22Rv1 (cell line): ENCODE results near the gene NKIRAS2.
A peak's percentile ranks its signal among the peaks of the same experiment; 100 is the strongest.

Experiments used
- H3K27ac ChIP-seq: fragments of 450-650 bp; 2 replicates; pipeline ENCODE4 v1.5.1; 2017
- ZFX ChIP-seq: fragments of 450-650 bp; IDR thresholded peaks from 2 replicates; pipeline ENCODE4 v1.6.1; 2017; ENCODE audit warnings: antibody characterized with exemption, borderline replicate concordance
- TF ChIP-seq, protein P1 (sequence below): fragments of 450-650 bp; IDR thresholded peaks from 2 replicates; pipeline ENCODE4 v1.5.1; 2017; ENCODE audit warnings: mild to moderate bottlenecking

NKIRAS2 gene

DNA sequence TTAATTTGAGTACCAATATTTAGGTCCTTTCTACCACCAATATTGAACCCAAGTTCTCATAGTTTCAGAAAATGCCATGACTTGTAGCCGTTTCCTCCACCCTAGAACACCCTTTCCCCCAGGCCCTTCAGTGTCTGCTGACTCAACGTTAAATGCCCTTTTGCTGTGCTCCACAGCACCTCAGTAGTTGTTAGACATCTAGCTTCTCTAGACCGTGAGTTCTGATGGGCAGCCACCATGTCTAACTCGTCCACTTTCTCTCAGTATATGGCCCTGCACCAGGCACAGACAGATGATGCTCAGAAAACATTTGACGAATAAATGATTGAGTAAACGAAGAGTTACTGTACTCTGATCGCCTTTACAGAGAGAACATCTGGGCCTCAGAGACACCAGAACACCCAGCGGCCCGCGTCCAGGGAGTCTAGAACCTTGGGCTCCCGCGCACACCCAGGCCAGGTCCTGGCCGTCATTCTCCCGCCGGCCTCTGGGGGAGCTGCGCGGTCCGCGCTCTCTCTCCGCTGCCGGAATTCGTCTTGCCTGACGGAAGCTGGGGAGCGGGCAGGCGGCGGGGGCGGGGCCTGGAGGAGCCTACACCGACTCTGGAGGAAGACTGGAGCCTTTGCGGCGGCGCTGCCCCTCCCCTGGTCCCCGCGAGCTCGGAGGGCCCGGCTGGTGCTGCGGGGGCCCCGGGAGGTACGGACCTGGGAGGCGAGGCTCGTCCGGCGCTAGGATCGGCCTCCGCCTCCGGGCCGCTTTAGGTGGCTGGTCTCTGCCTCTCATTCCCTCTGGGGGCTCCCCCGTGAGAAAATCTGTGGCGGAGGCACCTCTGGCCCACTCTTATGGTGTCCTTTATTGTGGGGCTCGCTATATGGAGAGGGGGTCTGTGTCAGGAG is at the start of gene NKIRAS2:
Gene NKIRAS2, plus strand, starts transcription at position 582 of the 896 bp plus-strand sequence. CDS start 1,488 bp downstream, outside the sequence.
- no peak for TF ChIP-seq ZFX
- TF ChIP-seq, protein P1, sequence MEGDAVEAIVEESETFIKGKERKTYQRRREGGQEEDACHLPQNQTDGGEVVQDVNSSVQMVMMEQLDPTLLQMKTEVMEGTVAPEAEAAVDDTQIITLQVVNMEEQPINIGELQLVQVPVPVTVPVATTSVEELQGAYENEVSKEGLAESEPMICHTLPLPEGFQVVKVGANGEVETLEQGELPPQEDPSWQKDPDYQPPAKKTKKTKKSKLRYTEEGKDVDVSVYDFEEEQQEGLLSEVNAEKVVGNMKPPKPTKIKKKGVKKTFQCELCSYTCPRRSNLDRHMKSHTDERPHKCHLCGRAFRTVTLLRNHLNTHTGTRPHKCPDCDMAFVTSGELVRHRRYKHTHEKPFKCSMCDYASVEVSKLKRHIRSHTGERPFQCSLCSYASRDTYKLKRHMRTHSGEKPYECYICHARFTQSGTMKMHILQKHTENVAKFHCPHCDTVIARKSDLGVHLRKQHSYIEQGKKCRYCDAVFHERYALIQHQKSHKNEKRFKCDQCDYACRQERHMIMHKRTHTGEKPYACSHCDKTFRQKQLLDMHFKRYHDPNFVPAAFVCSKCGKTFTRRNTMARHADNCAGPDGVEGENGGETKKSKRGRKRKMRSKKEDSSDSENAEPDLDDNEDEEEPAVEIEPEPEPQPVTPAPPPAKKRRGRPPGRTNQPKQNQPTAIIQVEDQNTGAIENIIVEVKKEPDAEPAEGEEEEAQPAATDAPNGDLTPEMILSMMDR, result peak; percentile 95
- peak within 1 kb of the TSS; percentile 58 for H3K27ac ChIP-seq

DNA sequence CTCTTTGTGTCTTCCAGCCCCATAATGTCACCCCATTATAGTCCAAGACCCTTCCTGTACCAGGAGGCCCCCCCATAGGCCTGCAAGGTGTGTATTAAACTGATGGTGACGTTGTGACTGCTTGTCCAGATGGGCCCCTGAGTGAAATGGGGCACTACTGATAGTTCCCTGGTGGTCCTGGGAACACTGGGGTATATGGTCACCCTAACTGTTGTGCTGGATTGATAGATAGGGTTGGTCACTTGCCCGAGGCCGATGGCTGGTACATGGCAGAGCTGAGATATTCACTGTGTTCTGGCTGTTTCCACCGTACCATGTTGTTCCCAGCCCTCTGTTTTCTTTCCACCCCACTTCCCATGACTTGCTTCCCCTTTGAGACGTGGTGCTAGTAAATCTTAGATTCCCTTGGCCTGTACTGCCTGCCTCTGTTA is 49.0 kb upstream of the NKIRAS2 start:
- TF ChIP-seq, protein P1, result no peak
- TF ChIP-seq ZFX, result no peak
- H3K27ac ChIP-seq, result no peak overlapping the region

DNA sequence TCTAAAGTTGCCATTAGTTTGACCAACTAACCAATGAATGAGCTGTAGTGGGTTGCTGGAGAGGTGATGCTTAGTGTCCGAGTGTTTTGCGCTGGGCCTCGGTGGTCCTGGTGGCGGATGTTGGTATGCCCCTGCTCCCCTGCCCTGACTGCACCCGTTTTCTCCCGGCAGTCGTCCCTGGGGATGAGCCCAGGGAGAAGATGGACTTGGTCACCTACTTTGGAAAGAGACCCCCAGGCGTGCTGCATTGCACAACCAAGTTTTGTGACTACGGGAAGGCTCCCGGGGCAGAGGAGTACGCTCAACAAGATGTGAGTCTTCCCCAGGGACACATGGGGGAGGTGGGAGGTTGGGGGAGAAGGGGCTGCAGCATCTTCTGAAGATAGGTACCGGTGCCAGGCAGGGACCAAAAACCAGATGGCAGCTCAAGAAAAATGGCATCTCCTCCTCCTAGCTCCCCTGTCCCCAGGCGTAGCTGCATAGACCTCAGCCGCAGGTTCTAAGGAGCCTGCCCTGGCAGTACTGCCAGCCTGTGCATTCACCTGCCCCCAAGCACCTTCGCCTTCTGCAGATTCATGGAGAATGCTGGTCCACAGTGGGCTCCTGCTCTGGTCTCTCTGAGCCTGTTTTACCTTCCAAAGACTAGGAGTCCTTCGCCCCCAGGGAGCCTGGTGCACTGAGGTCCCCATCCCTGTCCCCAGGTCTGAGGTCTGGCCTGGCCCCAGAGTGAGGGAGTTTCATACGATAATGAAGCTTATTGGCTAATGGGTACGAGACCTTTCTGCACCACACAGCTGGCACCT is 48.0 kb upstream of the NKIRAS2 start:
- H3K27ac ChIP-seq, result no peak overlapping the region
- no peak for TF ChIP-seq ZFX
- TF ChIP-seq, protein P1, result no peak

DNA sequence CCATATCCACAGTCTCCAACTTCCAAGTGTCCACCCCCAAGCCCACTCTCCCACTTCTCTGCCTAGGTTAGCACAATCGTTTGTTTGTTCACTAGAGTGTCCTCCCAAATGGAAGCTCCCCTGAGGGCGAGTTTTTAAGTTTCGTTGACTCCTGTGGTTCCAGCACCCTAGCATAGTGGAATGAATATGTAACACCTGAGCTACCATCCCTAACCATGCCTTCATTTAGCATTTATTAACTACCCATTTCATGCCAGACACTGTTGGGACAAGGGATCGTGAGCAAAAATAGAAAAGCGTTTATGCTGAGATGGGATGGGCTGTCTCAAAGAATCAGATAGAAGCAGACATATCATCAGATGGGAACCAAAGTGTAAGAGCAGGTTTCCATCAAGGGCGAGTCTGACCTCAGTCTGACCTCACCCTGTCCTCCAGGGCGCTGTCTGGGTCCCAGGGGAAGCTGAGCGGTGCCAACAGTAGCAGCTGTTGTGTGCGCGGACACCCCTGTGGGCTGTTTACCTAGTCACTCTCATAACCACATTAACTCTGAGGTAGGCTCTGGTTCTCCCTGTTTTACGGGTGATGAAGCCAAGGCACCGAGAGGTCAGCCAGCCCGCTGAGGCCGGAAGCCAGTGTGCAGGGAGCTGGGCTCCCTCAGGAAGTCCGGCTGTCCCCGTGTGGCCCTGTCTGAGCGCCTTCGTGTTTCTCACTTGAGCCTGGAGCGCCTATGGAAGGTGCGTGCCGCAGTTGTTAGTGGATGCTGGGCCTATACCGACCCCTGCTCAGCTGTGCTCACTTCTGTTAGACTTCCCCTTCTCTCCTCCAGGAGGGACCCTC is 47.1 kb upstream of the NKIRAS2 start:
- H3K27ac ChIP-seq, result no peak overlapping the region
- TF ChIP-seq, protein P1, result no peak
- no peak for TF ChIP-seq ZFX

DNA sequence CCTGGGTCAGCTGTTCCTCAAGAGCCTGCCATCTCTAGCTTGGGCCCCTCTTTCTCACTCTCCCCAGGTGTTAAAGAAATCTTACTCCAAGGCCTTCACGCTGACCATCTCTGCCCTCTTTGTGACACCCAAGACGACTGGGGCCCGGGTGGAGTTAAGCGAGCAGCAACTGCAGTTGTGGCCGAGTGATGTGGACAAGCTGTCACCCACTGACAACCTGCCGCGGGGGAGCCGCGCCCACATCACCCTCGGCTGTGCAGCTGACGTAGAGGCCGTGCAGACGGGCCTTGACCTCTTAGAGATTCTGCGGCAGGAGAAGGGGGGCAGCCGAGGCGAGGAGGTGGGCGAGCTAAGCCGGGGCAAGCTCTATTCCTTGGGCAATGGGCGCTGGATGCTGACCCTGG is 46.5 kb upstream of the NKIRAS2 start:
- H3K27ac ChIP-seq, result 0 out of 2 replicates have a peak overlapping the region, but pooled peaks have one; percentile 4
- TF ChIP-seq ZFX, result no peak
- TF ChIP-seq, protein P1, result no peak

DNA sequence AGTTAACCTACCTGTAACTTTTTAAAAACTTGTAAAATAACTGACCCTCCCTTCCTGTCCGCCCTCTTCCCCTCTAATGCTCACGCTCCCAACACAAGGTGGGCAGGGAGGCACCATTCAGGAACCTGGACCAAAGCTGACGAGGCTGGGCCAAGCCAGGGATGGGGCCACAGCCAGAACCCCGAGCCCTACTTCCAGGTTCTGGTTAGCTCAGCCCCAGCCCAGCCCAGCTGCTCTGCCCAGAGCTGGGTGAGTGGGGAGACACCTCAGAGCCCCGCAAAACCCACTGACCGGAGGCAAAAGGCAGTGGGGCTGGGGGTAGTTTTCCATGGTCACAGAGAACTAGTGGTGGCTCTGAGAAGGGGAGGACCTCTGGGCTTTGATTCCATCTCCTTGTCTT is 45.9 kb upstream of the NKIRAS2 start:
- TF ChIP-seq, protein P1, result no peak
- TF ChIP-seq ZFX, result no peak
- H3K27ac ChIP-seq, result 0 out of 2 replicates have a peak overlapping the region, but pooled peaks have one; percentile 4
